Upper lobe of left lung (tissue), 6 donors: ENCODE results near the gene HPCAL1. TPM values are rescaled to one million over a fixed set of nuclear protein-coding genes. Genes with fewer than 3 reads are reported as not detected.
A peak's percentile ranks its signal among the peaks of the same experiment; 100 is the strongest.

Experiments used
- ATAC-seq, 2 donors: fragments of 200-7000 bp; cut with Tn5 transposase; one replicate each; pipeline ENCODE4 v1.9.1; 2022; ENCODE audit warnings: mild to moderate bottlenecking in 2 of 2, moderate library complexity in 2 of 2; ENCODE audit not compliant: low FRiP score in 2 of 2
- DNase-seq, 2 donors: peaks; one replicate each; pipeline ENCODE4 v3.0.0-alpha.2; 2019 to 2020
- H3K27ac ChIP-seq, 4 donors: fragments of 200-600 bp; sonication (generic); one replicate each; pipeline ENCODE4 v1.5.1; 2016 to 2019
- H3K27me3 ChIP-seq, 4 donors: fragments of 200-600 bp; sonication (generic); one replicate each; pipeline ENCODE4 v1.5.1; 2017 to 2019
- H3K36me3 ChIP-seq, 4 donors: fragments of 200-600 bp; sonication (generic); one replicate each; pipeline ENCODE4 v1.5.1; 2016 to 2019
- H3K4me1 ChIP-seq, 4 donors: fragments of 200-600 bp; sonication (generic); one replicate each; pipeline ENCODE4 v1.5.1; 2018 to 2019
- H3K4me3 ChIP-seq, 4 donors: fragments of 200-600 bp; sonication (generic); one replicate each; pipeline ENCODE4 v1.5.1; 2017 to 2019; ENCODE audit warnings: mild to moderate bottlenecking in 2 of 4, moderate library complexity in 1 of 4
- H3K9me3 ChIP-seq, 4 donors: fragments of 200-600 bp; sonication (generic); one replicate each; pipeline ENCODE4 v1.5.1; 2018 to 2019
- CTCF ChIP-seq, 6 experiments: fragments of 450-650 bp in 4 of 6; fragments of 200-600 bp in 2 of 6; sonication (generic) in 2 of 6; IDR thresholded peaks; one replicate each; pipeline ENCODE4 v1.5.1; 2016 to 2019; ENCODE audit warnings: antibody characterized with exemption in 6 of 6
- EP300 ChIP-seq, 4 donors: sonication (generic); formaldehyde crosslinking; IDR thresholded peaks; one replicate each; pipeline ENCODE4 v1.5.1; 2017; ENCODE audit warnings: antibody characterized with exemption in 4 of 4, control low read depth in 2 of 4
- POLR2A ChIP-seq, 4 donors: fragments of 450-650 bp; IDR thresholded peaks; one replicate each; pipeline ENCODE4 v1.5.1; 2016 to 2017; ENCODE audit warnings: antibody characterized with exemption in 4 of 4, mild to moderate bottlenecking in 2 of 4
- POLR2AphosphoS5 ChIP-seq, 2 donors: sonication (generic); formaldehyde crosslinking; IDR thresholded peaks; one replicate each; pipeline ENCODE4 v1.5.1; 2017; ENCODE audit warnings: antibody characterized with exemption in 2 of 2
- WGBS, 2 donors: methylation state at CpG; one replicate each; pipeline ENCODE4 v1.1.5; 2017 to 2018; 5-methylcytosine and 5-hydroxymethylcytosine counted together
- total RNA-seq, 6 donors: library from RNA; depleted of rRNA in 4 of 6; stranded (reverse); fragments of >200 nt in 4 of 6; gene quantifications; one replicate each; pipeline versions ENCODE4 v1.1.0 to v1.2.1, GENCODE V29; 2016 to 2021
- donor health status: DM: no; HTN: no; CAD: no; lungs with moderate emphysema.
- donor health status: DM: no; HTN: yes; CAD: no; lungs with severe emphysema.

The HPCAL1 gene
- total RNA-seq, 6 donors from 2014 or later: 131 to 481 (median 261) TPM

DNA sequence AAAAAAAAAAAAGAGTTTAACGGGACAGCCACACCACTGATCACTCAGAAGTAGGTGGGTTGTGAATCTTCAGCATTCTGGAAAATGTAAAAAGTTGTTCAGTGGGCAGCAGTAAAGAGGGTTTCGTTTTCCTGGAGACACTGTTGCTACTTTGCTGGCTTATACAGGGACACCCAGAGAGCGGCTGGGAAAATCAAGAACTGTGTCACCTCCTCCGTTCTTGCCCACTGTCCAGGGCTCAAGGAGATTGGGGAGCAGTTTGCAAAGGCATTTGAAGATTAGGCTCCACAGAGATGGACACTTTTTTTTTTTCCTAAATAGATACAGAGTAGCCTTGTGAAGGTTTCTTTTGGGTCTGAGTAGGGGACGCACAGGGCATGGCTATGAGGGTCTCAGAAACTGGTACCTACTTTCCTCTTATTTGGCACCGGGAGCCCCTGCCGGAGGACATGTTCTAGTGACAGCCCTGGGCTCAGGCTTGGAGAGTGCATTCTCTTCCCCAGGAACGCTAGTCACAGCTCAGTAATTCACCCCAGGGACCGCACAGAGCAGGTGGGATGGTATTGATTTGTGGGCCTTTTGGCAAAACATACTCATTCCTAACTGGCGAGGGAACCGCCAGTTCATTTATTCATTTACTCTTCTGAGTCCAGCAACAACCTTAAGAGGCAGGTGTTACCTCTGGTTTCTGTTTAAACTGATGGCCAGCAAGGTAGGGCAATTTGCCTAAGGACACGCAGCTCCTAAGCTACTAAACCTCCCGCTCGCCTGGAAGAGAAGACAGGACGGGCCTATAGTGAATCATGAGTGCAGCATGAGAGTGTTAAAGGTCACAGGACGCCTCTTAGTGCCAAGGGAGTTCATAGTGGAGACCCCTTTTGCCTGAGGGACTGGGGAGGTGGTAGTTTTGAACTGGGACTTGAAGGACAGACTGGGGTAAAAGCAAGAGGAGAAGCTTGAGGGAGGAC is 53.1 kb downstream of the HPCAL1 start:
- Histone ChIP-seq H3K9me3 (no peaks in the 10 kb centered on the region), H3K27me3 (no peaks in the 10 kb centered on the region), H3K27ac (peak overlapping the region in 3 of 4 donors; percentile 6 to 16 (median 11)), H3K36me3 (peaks cover 0 to 22% (median 9%) of the 10 kb centered on the region in 4 donors), H3K4me1 (peaks cover 7 to 52% (median 20%) of the 10 kb centered on the region in 4 donors), H3K4me3 (no peak overlapping the region)
- ATAC-seq (no peak), DNase-seq (no peak)
- WGBS, 2 donors: 88 to 89% methylated on average over 15 to 16 of the region's 16 CpGs
- TF ChIP-seq POLR2AphosphoS5 (IDR thresholded peaks at IDR 0.05): no peak
- TF ChIP-seq POLR2A (IDR thresholded peaks at IDR 0.05): no peak
- TF ChIP-seq CTCF (IDR thresholded peaks at IDR 0.05): no peak
- TF ChIP-seq EP300 (IDR thresholded peaks at IDR 0.05): no peak

DNA sequence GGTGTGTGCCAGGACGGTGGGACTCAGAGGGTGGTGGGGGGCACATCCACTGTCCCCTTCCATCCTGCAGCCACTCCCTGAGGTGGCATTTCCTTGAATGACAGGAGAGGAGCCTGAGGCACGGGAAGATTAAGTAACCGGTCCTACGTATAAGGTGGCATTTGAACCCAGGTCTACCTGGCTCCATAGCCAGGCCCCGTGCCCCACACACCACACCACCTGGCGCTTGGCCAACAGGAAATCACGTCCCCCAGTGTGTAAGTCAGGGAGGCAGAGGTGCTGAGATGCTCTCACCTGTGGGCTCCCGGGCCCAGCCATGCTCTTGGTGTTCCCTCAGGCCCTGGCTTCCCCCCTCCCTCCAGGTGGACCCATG is 53.7 kb downstream of the HPCAL1 start:
- ATAC-seq (no peak), DNase-seq (no peak)
- WGBS, 2 donors: 69 to 85% methylated on average over 3 to 8 of the region's 8 CpGs
- peaks cover 6 to 52% (median 22%) of the 10 kb centered on the region in 4 donors for H3K4me1 ChIP-seq
- H3K27me3 ChIP-seq: no peaks in the 10 kb centered on the region
- TF ChIP-seq POLR2AphosphoS5 (IDR thresholded peaks at IDR 0.05) (no peak), POLR2A (IDR thresholded peaks at IDR 0.05) (no peak), CTCF (IDR thresholded peaks at IDR 0.05) (no peak), EP300 (IDR thresholded peaks at IDR 0.05) (no peak)
- peak overlapping the region in 3 of 4 donors; percentile 6 to 16 (median 11) for H3K27ac ChIP-seq
- peaks cover 0 to 22% (median 9%) of the 10 kb centered on the region in 4 donors for H3K36me3 ChIP-seq
- H3K9me3 ChIP-seq: no peaks in the 10 kb centered on the region
- no peak overlapping the region for H3K4me3 ChIP-seq

DNA sequence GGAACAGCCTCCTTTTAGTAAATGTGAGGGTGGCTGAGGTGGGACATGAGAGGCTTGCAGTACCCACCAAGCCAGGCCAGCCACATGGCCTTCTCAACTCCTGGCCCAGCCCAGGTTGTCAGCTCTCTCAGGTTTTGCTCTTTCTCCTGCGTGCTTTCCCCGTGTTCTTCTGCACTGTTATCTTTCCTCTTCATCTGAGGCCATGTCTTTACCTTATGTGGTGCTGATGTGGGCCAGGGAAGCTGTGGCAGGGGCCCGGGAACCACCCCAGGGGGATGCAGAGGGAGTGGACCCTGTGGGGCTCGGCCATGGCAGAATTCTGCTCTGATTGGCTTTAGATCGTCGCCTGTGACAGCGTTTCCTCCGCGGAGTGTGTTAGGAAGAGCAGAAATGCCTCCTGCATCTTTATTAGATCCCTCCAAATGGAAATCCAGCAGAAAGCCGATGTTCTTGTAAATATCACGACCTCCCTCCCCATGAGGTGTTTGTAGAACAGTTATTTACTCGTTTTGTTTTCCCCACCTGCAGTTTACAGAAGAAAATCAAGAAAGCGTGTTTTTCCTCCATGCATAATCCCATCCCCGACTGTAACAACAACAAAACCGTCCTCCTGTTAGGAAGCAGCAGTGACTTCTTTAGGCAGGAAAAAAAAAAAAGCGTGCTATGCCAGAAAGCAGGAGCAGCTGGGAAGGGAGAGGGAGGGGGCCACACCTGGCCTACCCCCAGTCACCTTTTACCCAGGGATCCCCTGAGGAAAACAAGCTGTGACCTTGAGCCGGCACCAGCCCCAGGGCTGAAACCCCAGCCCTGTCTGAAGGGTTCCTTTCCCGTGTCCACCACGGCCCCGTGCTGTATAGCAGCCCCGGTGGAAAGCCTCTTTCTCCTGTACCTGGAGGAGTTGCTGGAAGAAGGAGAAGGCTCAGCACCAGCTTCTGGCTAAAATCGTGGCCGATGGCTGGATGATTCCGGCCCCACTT is 54.8 kb downstream of the HPCAL1 start:
- TF ChIP-seq POLR2A (IDR thresholded peaks at IDR 0.05): no peak
- no peak for TF ChIP-seq POLR2AphosphoS5 (IDR thresholded peaks at IDR 0.05)
- no peak for TF ChIP-seq CTCF (IDR thresholded peaks at IDR 0.05)
- no peak for TF ChIP-seq EP300 (IDR thresholded peaks at IDR 0.05)
- 81 to 82% methylated on average over 24 of the region's 24 CpGs for WGBS, 2 donors

GRCh38 chr2:10359246-10359645 is 56.5 kb downstream of the HPCAL1 start:
- Histone ChIP-seq H3K36me3 (peaks cover 0 to 21% (median 9%) of the 10 kb centered on the region in 4 donors), H3K27me3 (no peaks in the 10 kb centered on the region), H3K9me3 (no peaks in the 10 kb centered on the region), H3K27ac (no peak overlapping the region), H3K4me3 (no peak overlapping the region), H3K4me1 (peaks cover 15 to 56% (median 27%) of the 10 kb centered on the region in 4 donors)
- ATAC-seq: no peak
- WGBS, 2 donors: 94% methylated on average over 4 of the region's 8 CpGs; no CpG with 5 or more reads in 1 of the 2 donors
- TF ChIP-seq POLR2AphosphoS5 (IDR thresholded peaks at IDR 0.05) (no peak), POLR2A (IDR thresholded peaks at IDR 0.05) (no peak), CTCF (IDR thresholded peaks at IDR 0.05) (no peak), EP300 (IDR thresholded peaks at IDR 0.05) (no peak)
- DNase-seq: no peak

More for the DNA sequence above, 54.8 kb downstream of the HPCAL1 start:
- DNase-seq (no peak), ATAC-seq (no peak)
- H3K36me3 ChIP-seq: peaks cover 0 to 24% (median 9%) of the 10 kb centered on the region in 4 donors
- H3K27me3 ChIP-seq: no peaks in the 10 kb centered on the region
- H3K4me1 ChIP-seq: peaks cover 6 to 45% (median 24%) of the 10 kb centered on the region in 4 donors
- H3K9me3 ChIP-seq: no peaks in the 10 kb centered on the region
- no peak overlapping the region for H3K27ac ChIP-seq
- no peak overlapping the region for H3K4me3 ChIP-seq
